DMS114 treated with DMSO at 0.1 percent for 48 hours (cell line): ENCODE results near the gene RNASE4.
"Not testable (repeated sequence)": the region's sequence is repeated elsewhere in the genome, so short reads cannot be mapped to it uniquely, and the experiment has no call there.

Experiments used
- DNase-seq: peaks from one replicate; lab custom pipeline; 2025; ENCODE audit not compliant: unreplicated experiment; lab: John Stamatoyannopoulos, UW

RNASE4 gene

GRCh38 chr14:20734430-20734806, 50.1 kb downstream of the RNASE4 start:
- no peak for DNase-seq

GRCh38 chr14:20738292-20738691, 53.9 kb downstream of the RNASE4 start:
- not testable (repeated sequence) for DNase-seq

GRCh38 chr14:20742132-20742531, 57.8 kb downstream of the RNASE4 start:
- no peak for DNase-seq

- no peak for DNase-seq
Measured at GRCh38 chr14:20743556-20743955, 59.2 kb downstream of the RNASE4 start.

GRCh38 chr14:20745571-20746358, 61.4 kb downstream of the RNASE4 start, which contains the start of gene EDDM3A:
EDDM3A (plus strand) TSS chr14:20745887; CDS start chr14:20747581, 1,694 bp downstream.
- no peak for DNase-seq

- DNase-seq, result no peak
Measured at GRCh38 chr14:20746566-20746965, 62.2 kb downstream of the RNASE4 start.

- DNase-seq, result no peak
Measured at GRCh38 chr14:20748439-20748838, 64.1 kb downstream of the RNASE4 start.

GRCh38 chr14:20750194-20750593, 65.8 kb downstream of the RNASE4 start:
- DNase-seq, result no peak
